HG03521 (cell line): ENCODE results near the gene MTFR1L.

Experiments
- ATAC-seq: cut with Tn5 transposase; IDR thresholded peaks from one replicate; pipeline ENCODE4 v1.9.1; 2021; ENCODE audit warnings: mild to moderate bottlenecking, moderate library complexity; ENCODE audit not compliant: unreplicated experiment

MTFR1L gene

DNA sequence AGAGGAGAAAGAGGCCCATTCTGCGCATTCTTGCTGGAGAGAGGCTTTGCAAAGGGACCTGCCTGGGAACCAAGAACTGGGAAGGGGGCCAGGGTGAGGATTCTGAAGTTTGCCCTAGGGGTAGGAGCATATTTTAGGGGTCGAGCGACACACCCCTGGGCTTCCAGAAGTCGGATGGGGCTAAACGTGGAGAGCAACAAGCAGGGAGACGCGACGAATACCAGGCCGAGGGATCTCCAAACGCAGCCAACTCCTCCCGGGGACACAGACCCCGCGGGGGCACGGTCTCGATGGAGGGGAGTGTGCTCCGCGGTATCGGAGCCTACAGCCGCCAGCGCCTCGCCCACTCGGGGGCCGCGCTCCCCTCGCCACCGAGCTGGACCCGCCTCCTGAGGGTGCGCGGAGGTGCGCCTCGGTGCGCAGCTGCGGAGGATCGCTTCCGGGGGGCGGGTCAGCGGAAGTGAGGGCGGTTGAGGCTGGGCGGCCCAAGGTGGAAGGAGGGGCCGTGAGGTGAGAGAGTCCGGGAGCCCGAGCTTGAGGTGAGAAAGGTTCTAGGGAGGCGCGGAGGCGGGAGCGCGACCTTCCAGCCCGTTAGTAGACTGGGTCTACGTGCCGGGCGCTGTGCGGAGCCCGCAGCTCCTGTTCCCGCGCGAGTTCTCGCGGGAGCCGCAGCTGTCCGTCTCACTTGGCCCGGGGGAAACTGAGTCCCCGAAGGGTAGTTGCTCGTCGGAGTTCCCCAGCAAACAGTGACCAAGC is at the start of gene MTFR1L:
MTFR1L (plus strand) TSS at position 464 of the 756 bp plus-strand sequence. CDS start 3,151 bp downstream, outside the sequence.
- ATAC-seq, result peak; percentile 86

DNA sequence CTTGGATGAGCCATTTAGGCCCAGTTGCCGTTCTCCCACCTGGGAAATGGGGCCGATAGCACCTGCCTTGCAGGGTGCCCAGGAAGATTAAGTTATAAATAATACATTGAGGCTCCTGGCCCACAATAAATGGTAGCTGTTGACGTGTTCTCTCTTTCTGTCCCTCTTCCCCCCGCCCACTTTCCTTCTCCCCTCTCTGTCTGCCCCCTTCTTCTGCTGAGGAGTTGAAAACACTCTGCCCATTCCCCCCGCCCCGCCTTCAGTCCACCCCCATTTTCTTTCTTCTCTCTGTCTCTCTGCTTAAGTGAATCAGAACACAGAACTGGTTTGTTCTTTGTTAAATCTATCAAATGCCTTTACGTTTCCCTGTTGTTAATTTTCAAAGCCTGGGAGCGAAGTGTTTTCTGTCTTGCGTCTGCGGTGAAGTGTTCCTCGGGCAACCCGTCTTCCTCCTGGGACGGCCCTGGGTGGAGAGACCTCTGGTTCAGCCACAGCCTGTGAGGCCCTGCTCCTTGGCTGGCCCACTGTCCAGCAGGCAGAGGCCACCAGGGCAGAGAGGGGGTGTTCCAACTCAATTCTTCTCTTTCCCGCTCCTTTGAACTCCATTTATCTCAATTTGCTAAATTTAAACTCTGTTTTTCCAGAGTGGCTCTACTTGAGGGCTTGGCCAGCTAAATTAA is 49.1 kb upstream of the MTFR1L start:
- ATAC-seq, result no peak

DNA sequence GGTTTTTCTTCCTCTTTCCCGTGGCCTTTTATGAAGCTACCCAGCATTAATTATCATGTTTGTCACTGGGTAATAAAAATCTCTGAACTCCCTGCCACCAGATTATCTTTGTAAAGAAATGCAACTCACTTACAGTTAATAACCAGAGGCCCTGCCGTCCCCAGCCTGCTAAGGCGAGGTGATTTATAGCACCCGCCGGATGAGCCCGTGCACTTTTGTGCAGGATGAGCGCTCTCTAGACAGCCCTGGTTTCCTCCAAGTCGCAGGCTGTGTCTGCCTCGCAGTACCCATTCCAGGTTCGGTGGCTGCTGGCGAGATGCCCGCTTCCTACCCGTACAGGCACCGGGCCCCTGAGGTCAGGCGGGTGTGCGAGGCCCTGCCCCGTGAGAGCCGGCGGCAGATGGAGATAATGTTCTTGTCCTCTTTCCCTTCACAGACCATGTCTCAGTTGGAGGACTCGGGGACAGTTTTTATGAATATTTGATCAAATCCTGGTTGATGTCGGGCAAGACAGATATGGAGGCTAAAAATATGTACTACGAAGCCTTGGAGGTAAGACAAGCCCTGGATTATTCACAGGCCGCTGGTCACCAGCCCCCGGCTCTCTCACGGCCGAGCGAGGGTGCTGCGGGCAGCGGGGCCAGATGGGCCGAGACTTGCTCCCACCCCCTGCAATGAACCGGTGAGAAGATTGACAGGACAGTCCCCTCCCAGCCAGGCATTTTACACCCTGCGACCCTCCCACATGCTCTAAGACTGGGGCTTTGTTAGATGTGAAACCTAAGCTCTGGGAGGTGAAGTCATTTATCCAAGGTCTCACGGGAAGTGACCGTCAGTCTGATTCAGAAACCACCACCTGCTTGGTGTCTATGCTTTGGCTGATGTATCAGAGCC is 48.3 kb upstream of the MTFR1L start:
- ATAC-seq, result no peak

DNA sequence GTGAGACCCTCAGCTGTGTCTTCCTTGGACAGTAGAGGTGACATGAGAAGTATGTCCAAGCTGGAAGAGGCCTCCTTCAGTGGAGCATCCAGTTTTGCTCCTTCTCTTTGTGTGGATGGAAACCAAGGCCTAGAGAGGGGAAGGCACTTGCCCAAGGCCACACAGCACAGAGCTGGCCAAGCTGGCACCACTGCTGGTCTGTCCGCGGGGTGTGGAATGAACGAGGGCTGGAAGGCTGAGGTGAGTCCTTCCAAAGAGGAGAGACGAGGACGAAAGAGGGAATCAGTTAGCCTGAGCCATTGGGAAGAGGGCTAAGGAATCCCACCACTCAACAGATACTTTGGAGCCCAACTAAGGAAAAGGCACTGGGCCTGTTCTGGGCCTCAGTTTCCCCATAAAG is 47.6 kb upstream of the MTFR1L start:
- no peak for ATAC-seq

DNA sequence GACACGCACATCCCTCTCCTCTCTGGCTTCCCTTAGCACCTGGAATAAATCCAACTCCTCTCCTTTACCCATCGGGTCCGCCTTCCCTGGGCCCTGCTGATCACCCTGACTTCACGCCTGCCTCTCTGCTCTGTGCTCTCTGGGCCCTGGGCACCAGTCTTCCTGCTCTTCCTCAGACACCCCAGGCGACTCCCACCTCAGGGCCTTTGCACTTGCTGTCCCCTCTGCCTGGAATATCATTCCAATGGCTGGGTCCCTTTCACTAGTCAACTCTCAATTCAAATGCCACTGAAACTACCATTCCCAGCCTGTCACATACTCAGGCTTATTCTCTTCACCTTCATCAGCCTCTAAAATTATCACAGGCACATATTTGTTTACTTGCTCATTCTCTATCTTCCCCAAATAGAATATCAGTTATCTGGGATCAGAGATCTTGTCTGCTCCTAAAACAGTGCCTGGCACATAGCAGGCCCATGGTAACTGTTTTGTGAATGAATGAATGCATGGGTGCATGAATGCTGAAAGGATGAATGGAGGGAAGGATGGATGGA is 47.0 kb upstream of the MTFR1L start:
- no peak for ATAC-seq

DNA sequence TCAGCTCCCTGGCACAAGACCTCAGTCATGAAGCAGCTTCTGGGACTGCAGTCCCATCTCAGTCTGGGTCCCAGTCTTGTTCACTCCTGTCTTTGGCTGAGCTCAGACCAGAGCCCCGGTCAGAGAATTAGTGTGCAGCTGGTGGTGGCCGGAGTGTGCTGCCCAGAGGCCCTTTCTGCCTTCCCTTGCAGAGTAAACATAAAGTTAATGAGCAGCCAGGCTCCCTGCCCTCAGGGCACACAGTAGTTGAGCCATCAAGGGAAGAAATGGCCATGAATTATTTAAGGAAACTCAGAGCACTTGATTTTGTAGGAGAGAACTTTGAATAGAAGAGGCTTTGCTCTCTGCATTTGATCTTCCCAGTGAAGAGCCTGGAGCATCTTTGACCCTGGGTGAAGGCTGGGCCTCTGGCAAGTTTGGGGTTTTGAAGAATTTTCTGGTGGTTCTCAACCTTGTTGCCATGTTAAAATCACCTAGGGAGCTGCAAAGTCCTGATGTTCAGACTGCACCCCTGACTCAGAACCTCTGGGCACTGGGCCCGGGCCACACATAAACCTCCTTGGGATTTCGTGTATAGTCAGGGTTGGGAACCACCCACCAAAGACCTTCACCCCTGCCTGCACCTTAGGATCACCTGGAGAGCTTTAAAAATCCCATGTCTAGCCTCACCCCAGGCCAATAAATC is 46.2 kb upstream of the MTFR1L start:
- ATAC-seq, result no peak

DNA sequence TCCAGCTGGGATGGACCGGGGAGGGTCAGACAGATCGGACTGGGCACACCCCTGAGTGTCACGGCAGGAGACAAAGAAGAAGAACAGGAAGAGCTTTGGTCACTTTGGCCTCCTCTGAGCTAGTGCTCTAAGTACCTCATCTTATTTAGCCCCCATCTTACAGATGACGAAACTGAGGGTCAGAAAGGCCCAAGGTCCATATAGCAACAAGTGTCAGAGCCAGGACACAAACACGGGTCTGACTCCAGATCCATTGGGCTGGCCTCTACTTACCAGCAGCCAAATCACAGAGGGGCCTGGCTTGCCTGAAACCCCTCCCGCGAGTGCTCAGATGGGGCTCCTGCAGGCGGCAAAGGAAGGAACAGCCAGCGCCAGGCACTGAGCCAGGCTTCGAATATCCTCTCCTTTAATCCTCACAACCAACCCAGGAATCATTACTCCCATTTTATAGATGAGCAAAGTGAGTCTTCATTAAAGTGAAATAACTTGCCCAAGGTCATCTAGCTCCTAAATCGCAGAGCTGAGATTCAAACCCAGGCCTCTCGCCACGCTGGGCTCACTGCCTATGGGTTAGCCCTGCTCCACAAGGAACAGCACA is 45.4 kb upstream of the MTFR1L start:
- no peak for ATAC-seq

DNA sequence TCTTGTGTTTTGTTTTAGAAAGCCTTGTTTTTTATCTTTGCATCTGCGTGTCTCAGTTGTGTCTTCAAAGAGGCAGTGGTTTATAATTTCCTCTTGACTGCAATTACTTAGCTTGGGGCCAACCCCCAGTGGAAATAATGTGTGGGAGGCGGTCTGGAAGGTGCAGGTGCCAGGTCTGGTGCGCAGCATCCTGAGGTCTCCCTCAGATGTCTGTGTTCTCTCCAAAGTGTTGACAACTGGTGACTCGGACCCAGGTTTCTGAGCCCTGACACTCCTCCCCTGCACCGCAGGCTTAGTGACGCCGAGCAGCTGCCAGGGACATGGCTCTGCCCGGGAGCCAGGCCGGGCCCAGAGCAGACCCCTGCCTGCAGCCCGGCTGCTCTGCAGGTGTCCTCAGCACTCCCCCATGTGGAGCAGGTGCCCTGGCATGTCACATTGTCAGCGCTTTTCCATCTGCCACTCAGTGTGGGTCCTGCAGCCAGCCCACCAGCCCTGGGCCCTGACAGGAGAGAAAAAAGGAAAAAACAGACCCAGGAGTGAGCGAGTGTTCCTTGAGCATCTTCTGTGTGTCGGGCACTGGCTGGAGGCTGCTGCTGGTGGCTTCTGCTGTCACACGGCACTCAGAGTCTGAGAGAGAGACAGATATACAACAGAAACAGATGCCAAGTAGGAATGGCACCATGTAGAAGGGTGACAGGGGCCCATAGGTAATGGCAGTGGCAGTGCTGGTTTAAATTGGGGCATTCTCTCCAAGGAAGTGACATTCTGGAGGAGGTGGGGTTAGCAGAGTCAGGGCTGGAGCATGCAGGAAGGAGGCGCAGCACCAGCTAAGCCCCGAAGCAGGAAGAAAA is 44.6 kb upstream of the MTFR1L start:
- no peak for ATAC-seq

DNA sequence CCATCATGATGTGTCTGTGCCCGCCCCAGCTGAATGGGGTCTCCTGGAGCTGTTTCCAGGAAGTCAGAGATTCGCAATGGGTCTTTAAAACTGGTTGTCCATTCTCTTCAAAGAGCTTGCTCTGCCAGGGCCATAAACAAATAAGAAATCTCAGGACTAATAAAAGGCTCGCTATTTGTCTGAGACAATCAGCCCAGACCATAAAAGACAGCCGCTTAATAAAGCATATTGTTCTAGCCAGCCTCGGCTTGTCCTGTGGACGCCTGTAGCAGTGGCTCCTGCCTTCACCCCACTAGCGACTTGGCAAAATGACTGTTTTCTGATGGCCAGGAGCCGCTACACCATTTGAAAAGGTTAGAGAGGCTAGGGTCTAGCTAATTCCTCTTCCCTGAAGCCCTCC is 40.4 kb upstream of the MTFR1L start:
- ATAC-seq, result no peak

DNA sequence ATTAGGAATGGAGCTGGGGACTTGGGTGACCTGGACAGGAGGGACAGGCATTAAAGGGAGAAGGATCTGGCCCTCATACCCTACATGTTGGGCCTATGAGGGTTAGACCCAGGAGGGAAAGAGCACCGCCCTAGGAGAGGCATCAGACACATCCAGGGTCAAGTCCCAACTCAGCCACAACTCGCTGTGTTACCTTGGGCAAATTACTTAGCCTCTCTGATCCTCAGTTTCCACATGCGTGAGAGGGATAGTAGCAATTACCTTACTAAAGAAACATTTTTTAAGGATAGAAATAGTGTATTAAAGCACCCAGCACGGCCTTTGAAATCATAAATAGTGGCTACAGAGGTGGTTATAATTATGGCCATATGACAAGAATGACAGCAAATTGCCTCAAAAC is 39.9 kb upstream of the MTFR1L start:
- ATAC-seq, result no peak

DNA sequence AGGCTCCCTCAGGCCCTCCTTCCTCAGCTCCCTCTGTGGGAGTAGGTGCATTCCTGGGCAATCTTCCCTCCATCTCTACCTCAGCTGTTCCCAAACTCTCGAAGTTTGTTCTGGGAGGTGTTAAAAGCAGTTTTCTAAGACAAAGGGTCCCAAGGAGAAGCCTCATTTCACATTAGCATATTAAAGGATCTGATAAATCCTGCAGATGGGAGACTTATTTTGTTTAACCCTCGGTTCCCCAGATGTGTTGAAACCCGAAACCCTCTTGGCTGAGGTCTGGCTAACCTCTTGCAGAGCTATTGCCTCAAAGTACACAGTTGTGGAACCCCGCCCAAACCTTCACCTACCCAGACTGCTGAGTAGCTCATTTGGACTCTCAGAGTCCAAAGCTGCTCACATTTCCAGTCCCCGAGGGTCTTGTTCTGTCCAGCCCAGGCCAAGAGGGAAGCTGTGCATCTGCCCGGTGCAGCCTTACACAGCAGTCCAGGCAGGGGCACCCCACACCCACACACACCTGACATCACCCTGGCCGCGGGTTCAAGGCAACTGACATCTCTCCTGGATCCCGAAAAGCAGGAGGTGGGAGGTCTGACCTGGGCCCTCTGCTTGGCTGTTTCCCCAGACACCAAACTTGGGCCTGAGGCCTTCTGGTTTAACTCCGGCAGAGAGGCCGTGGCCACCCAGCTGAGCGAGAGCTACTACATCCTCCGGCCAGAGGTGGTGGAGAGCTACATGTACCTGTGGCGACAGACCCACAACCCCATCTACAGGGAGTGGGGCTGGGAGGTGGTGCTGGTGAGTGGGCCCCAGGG is 39.2 kb upstream of the MTFR1L start:
- no peak for ATAC-seq

DNA sequence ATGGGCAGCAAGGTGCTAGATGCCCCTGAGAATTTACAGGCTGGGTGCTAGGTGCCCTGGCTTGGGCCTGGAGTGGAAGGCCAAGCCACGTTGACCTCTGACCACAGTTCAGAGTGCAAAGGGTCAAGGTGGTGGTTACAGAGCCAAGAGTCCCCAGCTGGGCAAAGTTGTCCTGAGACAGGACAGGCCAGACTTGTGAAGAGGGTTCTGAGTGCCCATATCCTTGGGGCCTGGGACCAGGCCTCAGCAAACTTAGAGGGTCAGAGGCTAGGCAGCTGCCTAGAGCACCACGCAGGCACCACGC is 38.7 kb upstream of the MTFR1L start:
- ATAC-seq, result no peak

DNA sequence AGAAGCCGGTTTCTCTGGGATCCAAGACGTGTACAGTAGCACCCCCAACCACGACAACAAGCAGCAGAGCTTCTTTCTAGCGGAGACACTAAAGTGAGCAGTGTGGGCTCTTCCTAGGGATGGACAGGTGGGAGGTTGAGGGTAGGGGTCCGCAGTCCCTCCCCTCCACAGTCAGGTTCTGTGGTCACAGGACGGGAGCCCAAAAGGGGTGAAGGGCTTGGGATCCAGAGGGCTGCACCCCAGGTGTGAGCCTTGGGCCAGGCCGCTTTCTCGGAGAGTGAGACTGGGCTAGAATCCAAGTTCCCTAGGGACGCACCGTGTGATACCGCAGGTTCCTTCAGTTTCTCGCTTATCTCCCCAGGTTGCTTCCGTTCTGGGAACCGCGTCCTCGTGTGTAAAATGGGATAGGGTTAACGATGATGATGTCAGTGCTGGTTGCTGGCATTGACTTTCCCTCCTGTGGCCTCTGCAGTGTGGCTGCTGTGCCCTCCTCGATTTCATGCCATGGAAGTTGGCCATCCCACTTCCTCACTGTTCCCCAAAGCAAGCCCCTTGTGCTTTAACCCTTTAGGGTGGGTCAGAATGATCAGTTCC is 37.0 kb upstream of the MTFR1L start:
- no peak for ATAC-seq

DNA sequence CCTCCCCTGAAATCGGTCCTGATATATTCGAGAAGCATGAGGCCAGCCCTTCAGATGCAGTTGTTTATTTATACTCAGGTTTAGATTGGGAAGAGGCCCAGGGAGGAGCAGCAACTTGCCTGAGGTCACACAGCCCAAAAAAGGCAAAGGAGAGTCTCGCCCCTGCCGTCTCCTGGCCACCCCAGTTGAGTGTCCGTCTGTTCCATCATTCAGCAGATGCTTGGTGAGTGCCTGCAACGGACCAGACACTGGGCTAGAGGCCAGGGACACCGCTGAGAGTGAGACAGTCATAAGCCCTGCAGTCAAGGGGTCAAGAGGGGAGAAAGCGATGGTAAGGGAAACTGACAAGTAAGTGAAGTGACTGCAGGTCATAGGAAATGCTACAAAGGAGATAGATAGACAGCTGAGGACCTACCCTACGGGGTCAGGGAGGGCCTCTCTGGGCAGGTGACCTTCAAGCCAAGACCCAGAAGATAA is 35.1 kb upstream of the MTFR1L start:
- ATAC-seq, result no peak

DNA sequence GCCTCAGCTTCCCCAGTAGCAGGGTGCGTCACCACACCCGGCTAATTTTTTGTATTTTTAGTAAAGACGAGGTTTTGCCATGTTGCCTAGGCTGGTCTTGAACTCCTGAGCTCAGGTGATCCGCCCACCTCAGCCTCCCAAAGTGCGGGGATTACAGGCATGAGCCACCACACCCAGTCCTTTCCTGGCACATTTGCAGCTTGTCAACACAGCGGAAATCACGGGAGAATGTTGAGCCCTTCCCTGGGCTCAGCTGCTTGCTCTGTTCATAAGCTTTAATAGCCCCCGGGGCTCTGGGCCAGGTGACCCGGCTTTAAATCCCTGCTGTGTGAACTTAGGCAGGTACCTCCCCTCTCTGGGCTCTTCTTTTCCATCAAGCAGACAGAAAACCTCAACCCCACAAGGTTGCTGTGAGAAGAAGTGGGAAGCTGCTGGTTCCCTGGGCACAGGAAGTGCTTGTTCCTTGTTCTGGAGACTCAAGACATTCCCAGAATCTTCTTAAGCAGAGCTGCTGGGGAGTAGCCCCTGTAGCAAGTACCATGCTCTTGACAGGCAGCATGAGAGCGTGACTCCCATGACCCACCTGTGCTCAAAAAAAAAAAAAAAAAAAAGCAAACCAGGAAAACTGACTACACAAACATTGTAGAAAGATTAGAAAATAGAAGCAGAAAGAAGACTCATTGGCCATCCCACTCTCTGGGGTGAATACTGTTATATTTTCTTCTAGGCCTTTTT is 34.3 kb upstream of the MTFR1L start:
- no peak for ATAC-seq

DNA sequence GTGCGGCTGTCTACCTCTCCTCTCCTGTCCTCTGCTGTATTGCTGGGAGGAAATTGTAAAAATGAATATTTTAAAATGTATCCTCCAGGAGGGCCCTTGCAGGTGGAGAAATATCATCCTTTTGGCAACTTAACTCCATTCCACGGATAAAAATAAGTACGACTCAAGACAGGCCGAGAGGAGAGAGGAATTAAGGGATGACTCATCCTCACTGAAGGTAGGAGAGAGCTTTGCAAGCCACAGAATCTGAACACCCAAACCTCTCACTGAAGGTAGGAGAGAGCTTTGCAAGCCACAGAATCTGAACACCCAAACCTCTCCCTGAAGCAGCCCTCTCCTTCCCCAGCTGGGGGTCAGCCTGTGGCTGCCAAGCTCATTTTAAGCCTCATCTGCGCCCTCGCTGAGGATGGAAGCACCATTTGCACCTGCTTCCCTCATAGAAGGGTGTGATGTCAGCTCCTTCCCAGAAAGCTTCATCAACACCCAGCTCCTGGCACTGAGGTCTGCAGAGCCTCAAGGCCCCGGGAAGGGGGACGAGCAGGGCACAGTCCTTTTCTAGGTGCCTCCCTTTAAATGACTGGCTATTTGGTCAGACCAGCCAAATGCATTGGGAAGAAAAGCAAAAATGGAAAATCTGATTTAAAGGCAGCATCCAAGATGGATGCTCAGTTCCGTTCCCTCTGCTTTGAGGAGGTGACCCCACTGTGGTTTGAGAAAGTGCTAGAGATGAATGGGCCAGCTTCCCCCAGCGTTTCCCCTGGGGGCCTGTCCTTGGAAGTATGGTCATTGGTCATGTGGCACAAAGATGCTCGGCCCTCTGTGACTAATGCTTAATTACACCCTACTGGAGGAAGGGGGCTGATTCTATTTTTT is 32.6 kb upstream of the MTFR1L start:
- no peak for ATAC-seq

DNA sequence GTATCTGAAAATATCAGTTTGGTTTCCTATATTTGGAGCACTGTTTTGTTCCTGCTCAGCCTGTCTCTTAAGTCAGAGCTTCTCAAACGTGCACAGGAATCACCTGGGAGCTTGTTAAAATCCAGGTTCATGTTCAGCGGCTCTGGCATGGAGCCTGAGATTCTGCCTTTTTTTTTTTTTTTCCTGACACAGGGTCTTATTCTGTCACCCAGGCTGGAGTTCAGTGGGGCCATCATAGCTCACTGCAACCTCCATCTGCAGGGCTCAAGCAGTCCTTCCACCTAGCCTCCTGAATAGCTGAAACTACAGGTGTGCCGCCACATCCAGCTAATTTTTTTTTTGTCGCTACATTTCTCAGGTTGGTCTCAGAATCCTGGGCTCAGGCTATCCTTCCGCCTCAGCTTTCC is 32.0 kb upstream of the MTFR1L start:
- no peak for ATAC-seq
